ENCODE data around the gene ALK. TPM values are rescaled to one million over a fixed set of nuclear protein-coding genes. Genes with fewer than 3 reads are reported as not detected.

ALK gene
- total RNA-seq, 1 donor from 2014 or later, result not detected

DNA sequence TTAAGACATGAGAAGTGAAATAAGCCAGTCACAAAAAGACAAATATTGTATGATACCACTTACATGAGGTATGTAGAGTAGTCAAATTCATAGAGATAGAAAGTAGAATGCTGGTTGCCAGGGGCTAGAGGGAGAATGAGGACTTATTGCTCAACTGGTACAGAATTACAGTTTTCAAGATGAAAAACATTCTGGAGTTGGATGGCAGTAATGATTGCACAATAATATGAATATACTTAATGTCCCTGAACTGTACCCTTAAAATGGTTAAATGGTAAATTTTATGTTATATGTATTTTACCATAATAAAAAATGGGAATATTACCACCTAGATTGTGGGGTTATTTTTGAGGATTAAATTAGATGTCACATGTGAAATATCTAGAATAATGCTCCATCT lies 465.0 kb downstream of the ALK start:
- no peaks in the 10 kb centered on the region for H3K27me3 ChIP-seq (ENCODE audit: control insufficient read depth, insufficient read depth, low read length)
- no peak for FAIRE-seq
- no peak overlapping the region for H3K4me3 ChIP-seq (ENCODE audit: low read depth, low read length)
- H3K36me3 ChIP-seq (ENCODE audit: control insufficient read depth, insufficient read depth, low read length), result no peaks in the 10 kb centered on the region
- TF ChIP-seq, protein P1, sequence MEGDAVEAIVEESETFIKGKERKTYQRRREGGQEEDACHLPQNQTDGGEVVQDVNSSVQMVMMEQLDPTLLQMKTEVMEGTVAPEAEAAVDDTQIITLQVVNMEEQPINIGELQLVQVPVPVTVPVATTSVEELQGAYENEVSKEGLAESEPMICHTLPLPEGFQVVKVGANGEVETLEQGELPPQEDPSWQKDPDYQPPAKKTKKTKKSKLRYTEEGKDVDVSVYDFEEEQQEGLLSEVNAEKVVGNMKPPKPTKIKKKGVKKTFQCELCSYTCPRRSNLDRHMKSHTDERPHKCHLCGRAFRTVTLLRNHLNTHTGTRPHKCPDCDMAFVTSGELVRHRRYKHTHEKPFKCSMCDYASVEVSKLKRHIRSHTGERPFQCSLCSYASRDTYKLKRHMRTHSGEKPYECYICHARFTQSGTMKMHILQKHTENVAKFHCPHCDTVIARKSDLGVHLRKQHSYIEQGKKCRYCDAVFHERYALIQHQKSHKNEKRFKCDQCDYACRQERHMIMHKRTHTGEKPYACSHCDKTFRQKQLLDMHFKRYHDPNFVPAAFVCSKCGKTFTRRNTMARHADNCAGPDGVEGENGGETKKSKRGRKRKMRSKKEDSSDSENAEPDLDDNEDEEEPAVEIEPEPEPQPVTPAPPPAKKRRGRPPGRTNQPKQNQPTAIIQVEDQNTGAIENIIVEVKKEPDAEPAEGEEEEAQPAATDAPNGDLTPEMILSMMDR (IDR thresholded peaks at IDR 0.05; ENCODE audit: insufficient read depth, low read length, severe bottlenecking), result no peak
- no peak for DNase-seq (ENCODE audit: low read depth)

DNA sequence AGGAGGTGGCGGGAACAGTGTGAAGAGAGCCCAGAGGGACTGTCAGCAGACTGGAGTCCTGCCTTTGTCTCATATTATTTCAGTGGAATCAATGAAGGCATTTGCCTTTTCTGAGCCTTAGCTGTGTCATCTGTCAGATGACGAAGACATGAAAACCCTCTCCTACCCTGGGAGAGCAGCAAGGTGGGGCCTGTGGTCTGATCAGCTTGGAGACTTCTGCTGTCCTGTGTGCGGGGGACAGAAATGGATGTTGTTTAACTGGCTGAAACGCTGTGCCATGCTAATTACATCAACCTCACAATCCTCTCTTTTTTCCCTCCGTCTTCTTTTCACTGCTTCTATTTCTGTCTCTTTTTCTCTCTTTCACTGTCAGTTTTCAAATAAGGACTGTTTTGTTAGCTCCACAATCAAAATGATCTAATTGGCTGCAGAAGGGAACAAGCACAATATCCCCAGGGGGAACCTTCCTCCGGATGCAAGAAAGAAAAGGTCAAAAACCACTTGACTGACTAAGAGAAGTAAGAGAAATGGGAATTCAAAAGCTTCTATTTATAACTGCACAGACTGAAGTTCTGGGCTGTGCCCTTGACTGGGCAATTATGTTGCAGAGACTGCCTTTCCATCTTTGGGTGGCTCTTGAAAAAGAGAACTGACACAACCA lies 466.1 kb downstream of the ALK start:
- DNase-seq (ENCODE audit: low read depth) (no peak), FAIRE-seq (no peak)
- Histone ChIP-seq H3K4me3 (ENCODE audit: low read depth, low read length) (no peak overlapping the region), H3K36me3 (ENCODE audit: control insufficient read depth, insufficient read depth, low read length) (no peaks in the 10 kb centered on the region), H3K27me3 (ENCODE audit: control insufficient read depth, insufficient read depth, low read length) (no peaks in the 10 kb centered on the region)
- TF ChIP-seq, protein P1 (IDR thresholded peaks at IDR 0.05; ENCODE audit: insufficient read depth, low read length, severe bottlenecking), result no peak

GRCh38 chr2:29452036-29452435 lies 469.4 kb downstream of the ALK start:
- H3K27me3 ChIP-seq (ENCODE audit: control insufficient read depth, insufficient read depth, low read length), result no peaks in the 10 kb centered on the region
- DNase-seq (ENCODE audit: low read depth) (no peak), FAIRE-seq (no peak)
- TF ChIP-seq, protein P1 (IDR thresholded peaks at IDR 0.05; ENCODE audit: insufficient read depth, low read length, severe bottlenecking), result no peak
- H3K36me3 ChIP-seq (ENCODE audit: control insufficient read depth, insufficient read depth, low read length), result no peaks in the 10 kb centered on the region
- H3K4me3 ChIP-seq (ENCODE audit: low read depth, low read length), result no peak overlapping the region

- Histone ChIP-seq H3K36me3 (ENCODE audit: control insufficient read depth, insufficient read depth, low read length) (no peaks in the 10 kb centered on the region), H3K27me3 (ENCODE audit: control insufficient read depth, insufficient read depth, low read length) (no peaks in the 10 kb centered on the region), H3K4me3 (ENCODE audit: low read depth, low read length) (no peak overlapping the region)
- DNase-seq (ENCODE audit: low read depth) (no peak), FAIRE-seq (no peak)
- TF ChIP-seq, protein P1 (IDR thresholded peaks at IDR 0.05; ENCODE audit: insufficient read depth, low read length, severe bottlenecking), result no peak
These were observed 470.7 kb downstream of the ALK start for GRCh38 chr2:29450596-29451222.

- H3K27me3 ChIP-seq (ENCODE audit: control insufficient read depth, insufficient read depth, low read length), result no peaks in the 10 kb centered on the region
- no peak overlapping the region for H3K4me3 ChIP-seq (ENCODE audit: low read depth, low read length)
- FAIRE-seq, result no peak
- no peak for DNase-seq (ENCODE audit: low read depth)
- H3K36me3 ChIP-seq (ENCODE audit: control insufficient read depth, insufficient read depth, low read length), result no peaks in the 10 kb centered on the region
- TF ChIP-seq, protein P1 (IDR thresholded peaks at IDR 0.05; ENCODE audit: insufficient read depth, low read length, severe bottlenecking), result no peak
These were observed 471.9 kb downstream of the ALK start for GRCh38 chr2:29449499-29449898.
